Measurements from ENCODE around the gene FOCAD.
A peak's percentile ranks its signal among the peaks of the same experiment; 100 is the strongest.

Gene FOCAD

DNA sequence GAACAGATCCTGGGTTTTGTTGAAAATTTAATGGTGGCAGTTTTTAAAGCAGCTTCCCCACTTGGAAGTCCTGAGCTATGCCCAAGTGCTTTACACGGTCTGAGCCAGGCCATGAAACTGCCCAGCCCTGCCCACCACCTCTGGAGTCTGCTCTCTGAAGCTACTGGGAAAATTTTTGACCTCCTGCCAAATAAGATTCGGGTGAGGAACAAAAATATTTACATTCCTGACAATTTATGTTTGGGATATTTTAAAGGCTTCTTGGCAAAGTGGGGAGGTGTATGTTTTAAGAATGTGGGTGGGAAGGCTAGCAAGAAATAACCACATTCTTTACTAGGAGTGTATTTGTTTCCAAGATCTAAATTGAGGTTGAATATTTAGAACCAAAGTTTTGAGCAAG, 297.4 kb downstream of the FOCAD start:
- no peak for DNase-seq

DNA sequence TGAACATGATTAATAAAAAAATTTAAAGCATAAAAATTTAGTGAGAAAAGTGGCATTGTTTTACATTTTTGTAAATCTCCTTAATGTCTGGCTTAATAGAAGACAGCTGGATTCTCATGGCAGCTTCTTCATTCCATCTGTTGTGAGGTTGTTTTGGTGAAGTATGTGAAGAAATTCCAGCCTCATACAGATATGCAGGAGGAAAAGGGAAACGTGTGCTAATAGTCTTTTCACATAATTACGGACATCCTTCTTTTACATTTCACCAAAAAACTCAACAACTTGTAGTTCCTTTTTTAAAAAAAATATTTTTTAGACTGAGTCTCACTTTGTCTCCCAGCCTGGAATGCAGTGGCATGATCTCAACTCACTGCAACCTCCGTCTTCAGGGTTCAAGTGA, 300.4 kb downstream of the FOCAD start:
- no peak for DNase-seq

DNA sequence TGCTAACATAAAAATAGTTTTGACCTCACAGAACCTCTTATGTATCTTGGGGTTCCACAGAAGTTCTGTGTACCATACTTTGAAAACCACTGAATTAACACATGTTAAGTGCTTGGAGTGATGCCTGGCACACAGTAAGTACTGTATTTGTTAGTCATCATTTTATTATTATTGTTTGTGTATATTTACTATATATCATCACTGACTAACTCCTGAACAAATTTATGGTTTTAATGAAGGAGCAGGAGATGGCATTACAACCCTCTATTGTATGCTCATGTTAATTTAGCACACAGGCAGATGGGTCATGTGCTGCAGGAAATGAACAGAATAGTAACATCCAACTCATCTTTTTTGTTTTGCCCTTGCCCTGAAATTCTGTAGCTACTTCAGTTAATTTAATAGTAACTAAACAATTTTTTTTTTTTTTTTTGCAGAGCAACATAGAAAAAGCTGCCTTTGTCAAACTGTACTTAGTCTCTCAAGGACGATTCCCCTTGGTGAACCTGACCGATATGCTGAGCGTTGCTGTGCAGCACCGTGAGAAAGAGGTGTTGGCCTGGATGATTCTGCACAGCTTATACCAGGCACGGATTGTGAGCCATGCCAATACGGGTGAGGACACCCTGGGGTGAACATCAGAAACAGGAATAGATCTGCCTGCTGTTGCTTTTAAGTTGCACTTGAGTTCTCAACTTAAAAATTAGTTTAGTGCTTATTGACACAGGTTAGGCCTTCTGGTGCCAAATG, 302.0 kb downstream of the FOCAD start:
- DNase-seq, result no peak

DNA sequence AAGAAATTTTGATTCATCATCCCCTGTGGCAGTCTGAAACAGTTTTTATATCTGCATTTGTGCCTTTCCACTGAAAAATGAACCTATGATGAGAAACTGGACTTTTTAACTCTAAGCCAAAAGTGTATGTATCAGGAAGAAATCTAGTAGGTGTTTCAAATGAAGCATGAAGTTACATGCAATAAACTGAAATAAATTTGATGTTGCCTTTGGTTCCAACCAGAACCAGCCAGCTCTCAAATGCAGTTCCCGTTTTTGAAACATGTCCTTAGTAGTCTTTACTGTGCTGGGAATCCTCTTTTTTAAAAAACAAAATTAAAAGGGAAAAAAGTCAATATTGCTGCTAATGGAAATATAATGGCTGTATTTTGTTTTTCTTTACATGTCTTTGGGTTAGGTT, 303.5 kb downstream of the FOCAD start:
- DNase-seq, result no peak

DNA sequence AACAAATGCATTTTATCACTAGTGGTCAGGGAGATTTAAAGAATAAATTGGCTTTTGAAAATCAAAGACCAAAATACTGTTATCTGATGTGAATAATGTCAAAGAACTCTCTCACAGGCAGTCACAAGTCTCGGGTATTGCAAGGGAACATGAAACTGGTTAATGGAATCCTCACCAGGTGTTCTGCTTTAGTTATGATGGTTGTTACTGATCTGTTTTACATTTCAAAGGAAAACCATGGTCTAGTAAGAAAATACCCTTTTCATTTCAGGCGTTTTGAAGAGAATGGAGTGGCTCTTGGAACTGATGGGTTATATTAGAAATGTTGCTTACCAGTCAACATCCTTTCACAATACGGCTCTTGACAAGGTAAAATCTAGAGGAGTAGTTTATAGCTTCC, 304.0 kb downstream of the FOCAD start:
- no peak for DNase-seq

DNA sequence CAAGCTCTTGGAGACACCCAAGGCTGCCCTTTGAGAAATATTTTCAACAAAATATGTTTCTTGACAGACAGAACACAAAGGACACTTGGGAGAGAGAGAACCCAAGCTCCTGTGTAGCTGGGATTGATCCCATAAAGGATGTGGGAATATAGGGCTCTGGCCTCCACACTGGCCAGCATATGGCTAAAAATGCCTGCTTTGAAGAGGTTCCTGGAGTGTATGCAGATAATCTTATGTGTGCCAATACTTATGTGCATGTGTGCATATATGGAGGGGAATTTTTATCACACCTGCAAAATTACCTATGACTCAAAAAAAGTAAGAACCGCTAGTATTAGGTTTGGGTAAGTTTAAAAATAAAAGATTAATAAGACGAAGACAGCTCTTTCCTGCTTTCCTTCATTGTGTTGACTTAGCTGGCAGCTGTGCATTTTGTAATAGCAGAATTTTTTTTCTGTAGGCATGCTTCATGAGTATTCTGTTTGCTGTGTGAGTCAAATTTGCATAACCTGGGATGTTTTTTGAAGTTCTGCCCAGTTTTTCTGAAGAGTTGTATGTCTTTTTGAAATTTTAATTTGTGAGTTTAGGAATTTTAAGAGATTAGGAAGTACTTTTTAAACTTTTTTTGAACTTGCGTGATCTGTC, 304.7 kb downstream of the FOCAD start:
- DNase-seq, result no peak

DNA sequence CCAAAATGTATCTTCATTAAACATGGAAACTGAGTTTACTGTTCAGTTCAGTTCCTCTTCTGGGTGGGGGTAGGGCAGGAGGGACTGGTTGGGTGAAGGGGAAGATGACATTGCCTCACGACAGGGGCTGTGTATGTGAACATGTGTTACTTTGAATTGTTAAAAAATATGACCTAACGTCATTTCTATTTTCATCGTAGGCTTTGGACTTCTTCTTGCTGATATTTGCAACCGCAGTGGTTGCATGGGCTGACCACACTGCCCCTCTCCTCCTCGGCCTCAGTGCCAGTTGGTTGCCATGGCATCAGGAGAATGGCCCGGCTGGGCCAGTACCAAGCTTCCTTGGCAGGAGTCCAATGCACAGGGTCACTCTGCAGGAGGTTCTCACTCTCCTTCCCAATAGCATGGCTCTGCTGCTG, 305.9 kb downstream of the FOCAD start:
- no peak for DNase-seq

DNA sequence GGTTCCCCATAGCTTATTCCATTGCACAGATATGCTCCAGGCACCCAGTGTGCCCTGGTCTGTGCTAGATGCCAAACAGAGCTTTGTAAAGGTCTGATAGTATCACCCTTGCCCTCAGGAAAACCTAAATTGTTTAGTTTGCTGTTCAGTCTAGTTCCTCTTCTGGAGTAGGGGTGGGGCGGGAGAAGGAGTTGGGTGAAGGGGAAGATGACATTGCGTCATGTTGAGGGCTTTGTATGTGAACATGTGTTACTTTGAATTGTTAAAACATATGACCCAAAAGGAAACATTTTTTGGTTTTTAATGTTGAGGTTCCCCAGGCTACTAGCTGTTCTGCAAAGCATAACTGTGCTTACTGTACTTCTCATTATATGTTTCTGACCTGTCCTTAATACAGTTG, 306.8 kb downstream of the FOCAD start:
- no peak for DNase-seq

DNA sequence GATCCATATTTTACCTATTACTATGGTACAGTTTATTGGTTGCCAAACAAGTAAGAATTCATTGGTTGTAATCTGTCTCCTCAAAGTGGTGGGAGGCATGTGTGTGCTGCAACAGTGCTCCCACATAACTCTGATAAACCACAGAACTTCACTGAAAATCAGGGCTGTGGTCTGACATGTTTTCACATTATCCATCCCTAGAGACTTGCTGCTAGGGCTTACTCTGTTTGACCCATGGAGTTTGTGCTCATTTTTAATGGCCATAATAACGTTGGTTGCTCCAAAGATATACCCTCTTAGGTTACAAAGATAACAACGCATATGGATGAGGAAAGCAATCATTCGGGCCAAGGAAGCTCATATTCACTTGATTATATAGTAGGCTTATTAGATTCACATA, 310.4 kb downstream of the FOCAD start:
- DNase-seq, result no peak

DNA sequence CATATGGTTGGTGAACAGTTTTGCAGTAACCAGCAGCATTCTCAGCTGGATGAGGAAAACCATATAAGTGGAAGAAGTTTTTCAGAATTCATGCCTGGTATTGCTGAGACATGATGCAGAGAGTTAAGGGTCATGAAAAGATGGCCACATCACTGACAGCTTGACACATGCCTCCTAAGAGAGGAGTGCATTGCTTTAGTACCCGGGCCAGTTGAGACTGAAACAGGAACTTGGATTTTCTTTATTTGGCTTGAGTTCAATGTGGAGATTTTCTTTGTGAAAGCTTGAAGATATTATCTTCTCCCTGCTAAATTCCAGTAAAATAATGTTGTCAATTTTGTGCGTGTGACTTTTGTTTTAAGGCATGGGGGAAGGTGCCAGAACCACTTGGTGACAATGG, 311.6 kb downstream of the FOCAD start:
- no peak for DNase-seq

DNA sequence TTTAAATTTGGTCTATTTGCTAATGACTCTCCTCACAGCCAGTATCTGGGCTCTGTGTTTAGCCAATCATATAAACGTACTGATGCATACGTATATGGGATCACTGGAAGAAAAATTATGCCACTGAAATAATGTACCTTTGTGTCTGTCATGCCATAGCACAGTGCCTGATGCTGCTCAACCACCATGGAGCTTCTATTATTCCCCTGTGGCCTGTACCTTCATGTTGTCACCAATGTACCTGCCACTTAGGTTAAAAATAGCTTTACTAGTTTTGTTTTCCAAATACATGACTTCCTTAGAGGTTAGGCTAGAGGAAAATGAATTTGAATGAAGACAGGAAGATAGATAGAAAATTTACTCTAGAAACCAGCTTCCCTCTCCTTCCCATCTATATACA, 312.8 kb downstream of the FOCAD start:
- DNase-seq, result no peak

DNA sequence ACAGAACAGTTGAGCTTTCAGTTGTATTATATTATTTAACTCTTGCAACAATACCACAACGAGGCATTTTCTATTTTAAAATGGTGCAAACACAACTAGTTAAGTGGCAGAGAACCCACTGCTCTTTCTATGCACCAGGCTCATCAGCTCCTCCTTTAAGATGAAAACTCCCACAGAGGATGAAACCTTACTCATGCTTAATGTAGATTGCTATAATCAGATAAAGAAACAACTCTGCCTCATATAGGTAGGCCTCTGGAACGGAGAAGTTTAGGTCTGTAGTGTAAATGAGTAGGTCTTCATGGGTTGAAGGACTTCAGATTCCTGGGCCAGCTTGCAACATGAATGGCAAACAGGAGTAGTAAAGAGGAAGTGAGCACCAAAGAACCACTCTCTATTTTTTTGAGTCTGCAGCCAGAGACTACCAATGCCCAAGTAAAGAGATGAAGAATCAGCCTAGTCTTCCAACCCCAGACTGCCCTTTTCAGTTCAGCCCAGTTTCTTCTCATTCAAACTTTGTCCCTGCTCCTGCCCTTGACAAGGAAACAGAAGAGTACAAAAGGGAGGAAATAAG, 313.5 kb downstream of the FOCAD start:
- DNase-seq, result peak; percentile 7

DNA sequence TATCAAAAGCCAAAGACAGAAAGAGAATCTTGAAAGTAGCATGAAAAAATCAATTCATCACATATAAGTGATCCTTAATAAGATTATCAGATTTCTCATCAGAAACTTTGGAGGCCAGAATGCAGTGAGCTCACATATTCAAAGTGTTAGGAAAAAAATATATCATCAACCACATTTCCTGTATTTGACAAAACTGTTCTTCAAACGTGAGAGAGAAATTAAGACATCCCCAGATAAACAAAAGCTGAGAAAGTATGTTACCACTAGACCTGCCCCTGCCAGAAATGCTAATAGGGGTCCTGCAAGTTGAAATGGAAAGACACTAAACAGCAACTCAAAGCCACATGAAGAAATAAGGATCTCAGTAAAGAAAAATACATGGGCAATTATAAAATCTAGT, 317.5 kb downstream of the FOCAD start:
- DNase-seq, result no peak

DNA sequence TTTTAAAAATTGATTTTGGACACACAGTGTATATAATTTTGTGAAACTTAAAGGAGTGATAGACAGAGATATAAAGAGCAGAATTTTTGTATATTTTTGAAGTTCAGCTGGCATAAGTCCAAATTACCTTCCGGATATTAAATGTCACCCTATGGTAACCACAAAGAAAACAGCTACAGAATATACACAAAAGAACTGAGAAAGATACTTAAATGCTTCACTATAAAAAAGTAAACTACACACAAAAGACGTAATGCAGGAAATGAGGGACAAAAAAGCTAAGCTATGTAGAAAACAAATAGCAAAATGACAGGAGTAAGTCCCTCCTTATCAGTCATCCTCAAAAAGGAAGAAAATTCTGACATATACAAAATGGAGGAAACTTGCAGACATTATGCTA, 318.0 kb downstream of the FOCAD start:
- DNase-seq, result no peak

DNA sequence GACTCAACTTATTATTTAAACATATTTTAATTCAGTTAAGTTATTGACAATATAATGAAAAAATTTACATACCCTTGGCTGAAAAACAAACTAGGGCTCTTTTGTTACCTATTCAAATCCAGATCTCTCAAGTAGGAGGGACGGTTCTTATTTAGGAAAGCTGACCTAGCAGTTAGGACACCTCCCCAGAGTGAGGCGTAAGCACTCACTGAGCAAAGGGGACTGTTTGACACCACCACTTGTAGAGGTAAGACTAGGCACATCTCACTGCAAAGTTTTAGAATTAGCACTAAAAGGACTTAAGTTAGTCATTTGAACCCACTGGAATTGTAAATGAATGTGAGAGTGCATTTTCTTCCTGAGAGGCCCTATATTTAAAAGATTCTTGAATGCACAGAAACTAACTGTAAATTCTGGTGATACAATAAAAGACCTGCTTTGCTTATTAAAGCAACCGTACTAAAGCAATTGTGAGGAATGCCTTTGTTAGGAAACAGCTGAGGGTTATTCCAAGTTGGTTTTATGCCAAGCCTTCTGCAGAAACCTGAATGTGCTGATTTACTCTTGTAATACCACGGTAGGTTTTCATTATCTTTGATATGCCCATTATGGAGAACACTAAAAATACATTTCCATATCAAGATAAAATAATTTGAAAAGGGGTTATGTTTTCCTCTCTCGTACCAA, 331.2 kb downstream of the FOCAD start:
- DNase-seq, result no peak

DNA sequence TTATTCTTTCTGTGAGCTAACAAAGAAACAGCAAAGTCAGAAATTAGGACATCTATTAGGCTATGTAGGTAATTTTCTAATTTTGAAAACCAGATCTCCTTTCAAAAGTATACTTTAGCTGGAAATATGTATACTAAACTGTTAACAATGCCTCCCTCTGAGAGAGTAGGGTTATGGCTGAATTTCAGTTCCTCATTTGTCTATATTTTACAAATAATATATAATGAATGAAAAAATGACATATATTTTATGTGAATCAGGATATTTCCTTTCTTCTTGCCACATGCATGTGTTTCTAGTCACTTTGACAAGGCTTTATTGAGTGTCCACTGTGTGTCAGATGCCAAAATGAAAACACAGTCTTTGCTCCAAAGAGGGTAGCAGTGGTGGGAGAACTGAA, 331.9 kb downstream of the FOCAD start:
- no peak for DNase-seq

DNA sequence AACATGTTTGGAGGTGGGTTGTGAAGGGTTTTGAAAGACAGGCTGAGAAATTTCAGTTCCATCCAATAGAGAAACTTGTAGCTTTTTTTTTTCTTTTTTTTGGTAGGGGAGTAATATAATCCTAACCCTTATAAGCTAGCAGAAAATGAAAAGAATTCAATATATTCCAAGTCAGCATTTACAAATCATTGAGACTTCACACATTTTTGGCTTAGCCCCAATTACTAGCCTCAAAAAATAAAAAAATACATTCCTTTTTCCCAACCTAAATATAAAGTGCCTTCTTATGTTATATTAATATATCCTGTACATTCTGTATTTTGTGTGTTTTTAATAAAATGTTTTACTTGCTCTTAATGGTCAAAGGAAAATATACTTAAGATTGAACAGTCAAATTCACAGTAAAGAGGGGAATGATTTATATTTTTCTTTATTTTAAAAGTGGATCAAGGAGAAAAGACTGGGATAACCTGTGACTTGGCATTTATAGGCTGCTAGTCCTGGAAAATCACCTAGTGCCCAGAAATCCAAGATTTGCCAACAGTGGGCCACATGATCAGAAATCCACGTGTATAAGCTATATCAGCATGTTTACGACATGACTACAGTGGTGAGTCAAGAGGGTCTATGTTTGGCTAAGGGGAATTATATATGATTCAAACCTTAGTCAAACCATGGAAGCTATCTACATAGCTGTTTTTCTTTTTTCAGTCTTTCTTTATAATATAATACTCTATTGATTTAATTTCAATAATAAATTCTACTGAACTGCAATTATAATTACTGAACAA, 332.8 kb downstream of the FOCAD start:
- no peak for DNase-seq

DNA sequence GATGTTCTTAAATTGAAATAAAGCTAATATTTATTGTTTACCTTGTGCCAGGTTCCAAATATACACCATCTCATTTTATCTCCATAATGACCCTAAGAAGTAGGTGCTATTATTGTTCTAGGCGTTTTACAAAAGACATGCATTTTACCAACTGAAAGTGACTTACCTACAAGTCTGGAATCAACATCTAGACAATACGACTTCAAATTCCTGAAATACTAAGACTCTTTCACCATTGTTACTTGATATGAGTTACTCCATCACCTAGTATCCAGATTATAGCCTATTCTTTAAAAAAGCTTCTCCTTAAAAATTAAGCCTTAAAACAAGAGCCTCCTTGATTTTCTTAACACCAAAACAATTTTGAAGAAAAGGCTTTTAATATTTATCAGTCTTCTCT, 334.1 kb downstream of the FOCAD start:
- DNase-seq, result no peak

DNA sequence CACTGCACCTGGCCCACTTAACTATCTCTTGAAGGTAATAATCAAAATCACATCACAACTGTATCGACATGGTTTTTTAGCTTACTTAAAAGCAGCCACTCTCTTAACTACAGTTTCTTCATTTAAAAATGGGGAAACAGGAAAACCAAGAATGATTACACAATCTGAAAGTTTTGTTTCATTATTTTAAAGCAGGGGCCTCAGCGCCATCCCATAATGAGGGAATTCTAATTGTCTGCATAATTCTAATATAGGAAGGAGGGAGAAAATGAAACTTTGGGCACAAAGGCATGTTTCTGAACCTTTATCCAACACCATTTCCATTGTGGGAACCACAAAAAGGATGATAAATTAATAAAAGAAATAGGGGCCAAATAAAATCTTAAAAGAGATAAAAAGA, 339.8 kb downstream of the FOCAD start:
- no peak for DNase-seq

DNA sequence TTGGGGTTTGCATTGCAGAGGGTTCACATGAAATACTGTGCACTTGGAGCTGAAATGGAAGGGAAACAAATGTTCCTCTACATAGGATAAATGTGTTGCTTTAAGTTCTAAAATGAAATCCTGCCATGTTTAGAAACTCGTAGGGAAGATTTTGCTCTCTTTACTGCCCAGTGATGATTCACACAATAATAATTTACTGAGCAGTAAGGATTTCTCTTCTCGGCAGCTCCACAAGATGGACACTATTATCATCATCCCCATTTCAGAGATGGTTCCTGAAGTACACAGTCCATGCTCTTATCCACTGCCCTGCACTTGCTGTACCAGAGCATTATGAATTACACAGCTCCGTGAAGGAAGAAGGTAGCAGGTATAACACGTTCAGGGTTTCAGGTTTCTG, 343.2 kb downstream of the FOCAD start:
- DNase-seq, result no peak

DNA sequence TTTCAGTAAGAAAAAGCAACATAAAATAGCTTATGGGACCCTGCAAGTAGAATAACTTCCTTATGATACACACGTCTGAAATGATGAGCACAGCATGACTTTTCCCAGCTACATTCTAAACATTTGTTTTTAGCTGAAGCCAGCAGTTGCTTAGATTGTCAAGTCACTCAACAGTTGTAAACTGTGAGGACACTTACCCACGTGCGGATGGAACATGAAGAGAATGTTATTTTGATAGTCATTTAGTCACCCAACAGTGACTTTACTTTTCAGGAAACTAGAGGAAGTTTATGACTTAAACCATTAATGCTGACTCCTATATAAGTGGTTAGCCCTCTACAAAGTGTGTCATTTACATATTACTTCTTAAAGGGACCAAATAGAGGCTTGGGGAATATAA, 344.4 kb downstream of the FOCAD start:
- DNase-seq, result peak; percentile 8

DNA sequence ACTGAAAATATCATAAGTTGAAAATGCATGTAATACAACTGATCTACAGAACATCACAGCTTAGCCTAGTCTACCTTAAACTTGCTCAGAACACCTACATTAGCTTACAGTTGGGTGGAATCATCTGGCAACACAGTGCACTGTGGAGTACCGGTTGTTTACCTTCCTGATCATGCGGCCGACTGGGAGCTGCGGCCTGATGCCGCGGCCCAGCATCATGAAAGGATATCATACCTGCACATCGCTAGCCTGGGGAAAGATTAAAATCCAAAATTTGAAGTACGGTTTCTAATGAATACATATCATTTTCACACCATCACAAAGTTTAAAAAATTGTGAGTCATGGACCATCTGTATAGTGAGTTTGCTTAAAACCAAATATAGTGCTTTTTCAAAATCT, 345.6 kb downstream of the FOCAD start:
- no peak for DNase-seq

DNA sequence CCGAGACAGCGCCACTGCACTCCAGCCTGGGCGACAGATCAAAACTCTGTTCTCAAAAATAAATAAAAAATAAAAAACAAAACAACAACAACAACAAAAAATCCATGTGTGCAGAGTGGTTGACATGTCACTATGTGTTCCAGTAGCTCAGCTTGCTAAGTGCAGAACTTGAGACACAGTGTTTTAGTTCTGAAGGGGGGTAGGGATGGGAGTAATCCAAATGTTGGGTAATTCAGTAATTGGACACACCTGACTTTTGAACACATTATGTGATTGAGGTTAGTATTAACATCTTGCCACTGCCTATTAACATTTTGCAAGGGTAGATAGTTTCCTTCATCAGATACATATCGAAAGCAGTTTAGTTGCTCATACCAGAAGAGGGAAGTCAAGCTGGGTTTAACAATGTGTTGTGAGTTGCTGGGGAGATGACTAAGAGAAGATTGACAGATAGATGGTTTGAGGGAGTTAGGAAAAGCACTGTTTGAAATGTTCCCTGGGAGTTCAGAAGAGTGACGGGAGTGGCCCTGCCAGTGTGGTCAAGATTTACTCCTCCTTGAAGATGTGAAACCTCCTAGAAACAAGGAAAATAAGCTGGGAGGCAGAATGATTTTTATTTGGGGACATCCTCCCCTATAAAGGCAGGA, 346.5 kb downstream of the FOCAD start:
- DNase-seq, result no peak

All from stimulated activated CD4-positive, alpha-beta T cell treated with anti-CD3 and anti-CD28 coated beads, Interleukin-15, amount 100 ng/mL, for 24 hours (primary cell).